GM11168 (cell line): ENCODE data around the gene KCNK17.
"Not testable (repeated sequence)": the region's sequence is repeated elsewhere in the genome, so short reads cannot be mapped to it uniquely, and the experiment has no call there.

Experiments used
- in situ Hi-C: fragments of 300-500 bp; cut with MboI; formaldehyde crosslinking; loops from one replicate; pipeline ENCODE4 v1.12.0; 2022; ENCODE audit warnings: low sequenced_read_pairs; ENCODE audit not compliant: unreplicated experiment

The KCNK17 gene

DNA sequence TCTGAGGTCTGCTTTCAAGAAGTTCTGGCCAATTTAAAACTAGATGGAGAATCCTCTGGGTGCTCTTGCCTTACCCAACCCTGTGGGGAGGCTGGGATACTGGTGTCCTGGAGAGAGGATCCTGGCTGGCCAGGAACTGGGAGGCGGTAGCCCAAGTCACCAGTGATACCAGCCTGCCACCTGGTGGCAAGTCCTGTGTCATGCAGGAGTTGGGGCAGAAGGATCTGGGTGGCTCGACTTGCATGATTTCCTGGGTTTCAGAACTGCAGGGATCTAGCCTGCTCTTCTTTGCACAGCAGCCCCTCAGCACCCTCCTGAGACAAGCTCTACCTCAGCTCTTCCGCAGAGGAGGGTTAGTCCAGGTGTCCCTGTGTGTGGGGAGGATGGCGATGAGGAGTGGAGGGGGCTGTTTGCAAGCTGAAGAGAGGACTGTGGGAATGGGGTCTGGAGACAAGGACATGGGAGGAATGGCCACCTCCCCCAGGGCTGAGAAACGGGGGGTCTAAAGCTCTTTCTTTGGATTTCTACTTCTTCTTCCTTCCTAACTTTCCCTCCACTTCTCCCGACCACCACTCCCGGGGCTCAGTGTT is 4.2 kb downstream of the KCNK17 start:
- in situ Hi-C loops: loop anchor here (10.0 kb wide), 1 partner anchor 315 kb away; no protein-coding TSS in a partner anchor

DNA sequence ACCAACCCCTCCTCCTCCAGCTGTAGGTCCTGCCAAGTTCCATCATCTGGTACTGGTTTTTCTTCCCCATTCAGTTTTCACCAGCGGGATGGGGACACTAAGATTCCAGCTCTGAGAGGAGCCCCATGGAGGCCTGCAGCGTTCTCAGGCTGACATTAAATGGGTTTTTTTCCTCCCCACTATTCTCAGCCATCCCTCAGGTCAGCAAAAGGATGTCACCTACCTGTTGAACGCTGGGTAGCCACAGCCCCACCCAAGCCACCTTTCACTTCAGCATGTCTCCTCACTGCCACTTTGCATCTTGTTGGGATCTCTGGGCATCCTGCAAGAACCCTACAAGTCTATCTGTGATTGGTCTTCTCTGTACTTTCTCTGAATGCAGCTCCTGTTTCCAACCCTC is 6.8 kb downstream of the KCNK17 start:
- in situ Hi-C loops: loop anchor here (10.0 kb wide), 1 partner anchor 313 kb away; no protein-coding TSS in a partner anchor

DNA sequence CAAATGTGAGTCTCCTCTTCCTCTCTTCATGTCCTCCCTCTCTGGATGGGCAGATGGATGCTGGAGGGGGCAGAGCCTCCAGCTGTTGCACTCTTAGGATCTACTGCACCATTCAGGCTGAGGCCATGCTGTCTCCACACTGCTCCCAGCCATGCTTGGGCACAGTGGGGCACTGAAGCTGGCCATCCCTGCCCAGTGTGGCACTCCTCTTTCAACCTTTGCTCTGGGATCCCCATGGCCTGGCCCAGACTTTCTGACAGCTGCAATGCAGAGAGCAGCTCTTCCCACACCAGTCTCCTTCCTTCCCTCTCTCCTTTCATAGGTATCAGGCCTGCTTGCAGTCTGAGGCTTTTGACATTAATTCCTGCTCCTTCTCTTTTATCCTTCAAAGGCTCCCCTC is 9.3 kb downstream of the KCNK17 start:
- in situ Hi-C loops: loop anchor here (5.0 to 10.0 kb wide), 2 partner anchors 138 to 310 kb away; no protein-coding TSS in a partner anchor

DNA sequence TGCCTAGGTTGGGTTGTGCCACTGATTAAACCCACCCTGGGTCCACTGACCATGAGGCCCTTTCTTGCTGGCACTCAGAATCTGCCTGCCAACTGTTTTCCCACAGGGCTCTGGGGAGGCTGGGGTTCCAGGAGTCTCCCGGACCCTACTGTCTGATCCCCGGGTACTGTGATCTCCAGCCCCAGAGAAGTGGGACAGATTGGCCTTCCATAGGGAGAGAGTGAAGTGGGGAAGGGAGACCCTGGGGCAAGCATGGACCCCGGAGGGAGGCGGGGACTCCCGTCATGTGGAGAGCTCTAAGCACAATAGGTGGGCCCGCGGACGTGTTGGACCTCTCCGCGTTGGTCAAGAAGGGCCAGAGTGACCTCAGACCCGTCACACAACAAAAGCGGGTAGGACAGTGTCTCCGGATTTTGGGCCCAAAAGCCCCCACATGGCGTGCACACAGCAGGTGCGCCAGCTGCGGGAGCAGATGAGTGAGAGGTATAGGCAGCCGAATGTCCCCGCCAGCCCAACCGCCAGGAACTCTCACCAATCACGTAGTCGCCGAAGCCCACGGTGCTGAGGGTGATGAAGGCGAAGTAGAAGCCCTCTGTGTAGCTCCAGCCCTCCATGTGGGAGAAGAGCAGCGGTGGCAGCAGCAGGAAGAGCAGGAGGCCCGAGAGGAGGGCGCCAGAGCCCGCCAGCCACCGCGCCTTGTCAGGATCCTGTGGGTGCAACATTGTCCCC is 10.6 kb downstream of the KCNK17 start:
- in situ Hi-C loops: loop anchor here (5.0 to 10.0 kb wide), 2 partner anchors 136 to 309 kb away; no protein-coding TSS in a partner anchor

GRCh38 chr6:39302669-39303424 is 11.4 kb downstream of the KCNK17 start:
- in situ Hi-C loops: loop anchor here (5.0 to 10.0 kb wide), 2 partner anchors 136 to 308 kb away; no protein-coding TSS in a partner anchor

DNA sequence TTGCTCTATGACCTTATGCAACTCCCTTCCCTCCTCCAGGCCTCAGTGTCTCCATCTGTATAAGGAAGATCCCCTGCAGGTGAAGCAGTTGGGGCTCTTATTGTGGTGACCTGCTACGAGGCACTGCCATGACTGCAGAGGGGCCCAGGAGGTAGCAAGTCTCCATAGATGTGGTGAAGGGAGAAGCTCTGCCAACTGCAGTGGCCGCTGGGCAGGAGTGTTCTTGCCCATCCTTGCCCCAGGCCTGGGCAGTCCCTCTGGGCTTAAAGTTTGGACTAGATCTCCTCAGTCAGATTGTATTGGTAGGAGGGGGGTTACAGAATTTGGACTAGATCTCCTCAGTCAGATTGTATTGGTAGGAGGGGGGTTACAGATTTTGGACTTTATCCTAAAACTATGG is 12.2 kb downstream of the KCNK17 start:
- in situ Hi-C loops: loop anchor here (5.0 to 10.0 kb wide), 2 partner anchors 135 to 307 kb away; no protein-coding TSS in a partner anchor

DNA sequence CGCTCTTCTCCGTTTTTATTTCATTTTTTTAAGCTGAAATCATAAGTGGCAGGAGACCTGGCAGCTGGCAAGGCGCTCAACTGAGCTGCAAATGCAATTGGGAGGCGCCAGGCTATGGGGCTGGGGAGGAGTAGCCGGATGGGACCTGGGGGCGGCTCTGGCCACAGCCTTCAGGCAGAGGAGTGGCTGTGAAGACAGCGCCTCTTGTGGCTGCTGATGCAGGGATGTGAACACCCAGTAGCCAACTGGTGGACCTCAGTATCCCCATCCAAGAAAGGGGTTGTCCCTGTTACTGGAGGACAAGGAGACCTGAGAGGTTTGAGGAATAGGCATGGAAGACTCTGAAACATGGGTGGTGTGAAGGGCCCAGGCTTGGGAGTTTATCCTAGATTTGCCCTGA is 12.6 kb downstream of the KCNK17 start:
- in situ Hi-C loops: loop anchor here (5.0 to 10.0 kb wide), 2 partner anchors 134 to 307 kb away; no protein-coding TSS in a partner anchor

GRCh38 chr6:39300739-39301138 is 13.5 kb downstream of the KCNK17 start:
- in situ Hi-C loops: loop anchor here (5.0 to 10.0 kb wide), 2 partner anchors 133 to 306 kb away; no protein-coding TSS in a partner anchor

DNA sequence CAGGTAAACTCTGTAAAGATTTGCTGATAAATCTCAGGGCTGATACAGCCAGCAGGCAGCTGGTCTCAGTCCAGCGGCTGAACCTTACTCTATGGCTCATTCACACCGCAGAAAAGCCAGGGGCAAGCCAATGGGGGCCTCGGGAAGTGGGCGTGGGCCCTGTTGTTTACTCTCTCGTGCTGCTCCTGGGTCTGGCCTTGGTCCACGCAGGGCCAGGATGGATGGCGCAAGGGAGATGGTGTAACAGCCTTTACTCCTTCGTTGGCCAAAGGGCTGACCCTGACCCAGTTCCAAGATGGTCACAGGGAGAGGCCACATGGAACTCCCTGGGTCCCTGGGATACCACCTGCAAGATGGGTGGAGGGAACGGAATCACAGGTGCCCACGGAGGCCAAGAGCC is 16.2 kb downstream of the KCNK17 start:
- in situ Hi-C loops: no loop called here

- in situ Hi-C loops: no loop called here
Measured at GRCh38 chr6:39296745-39297640, 17.2 kb downstream of the KCNK17 start.

- in situ Hi-C loops: no loop called here
Measured at GRCh38 chr6:39295611-39296011, 18.6 kb downstream of the KCNK17 start.

DNA sequence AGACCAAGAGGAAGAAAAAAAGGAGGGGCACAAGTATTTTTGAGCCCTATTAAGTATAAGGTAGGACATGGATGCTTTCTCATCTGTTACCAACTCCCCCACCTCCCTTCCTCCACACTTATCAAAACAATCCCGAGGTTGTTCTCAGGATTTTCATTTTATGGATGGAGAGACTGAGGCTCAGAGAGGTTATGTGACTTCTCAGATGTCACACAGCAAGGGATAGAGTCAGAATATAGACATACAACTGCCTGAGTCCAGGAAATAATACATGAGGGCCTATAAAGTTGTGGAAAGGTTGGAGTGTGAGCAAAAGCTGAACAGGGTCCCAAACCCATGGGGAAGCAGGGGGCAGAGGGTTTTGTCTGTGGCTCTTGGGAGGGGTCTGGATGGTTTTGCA is 19.3 kb downstream of the KCNK17 start:
- in situ Hi-C loops: no loop called here

DNA sequence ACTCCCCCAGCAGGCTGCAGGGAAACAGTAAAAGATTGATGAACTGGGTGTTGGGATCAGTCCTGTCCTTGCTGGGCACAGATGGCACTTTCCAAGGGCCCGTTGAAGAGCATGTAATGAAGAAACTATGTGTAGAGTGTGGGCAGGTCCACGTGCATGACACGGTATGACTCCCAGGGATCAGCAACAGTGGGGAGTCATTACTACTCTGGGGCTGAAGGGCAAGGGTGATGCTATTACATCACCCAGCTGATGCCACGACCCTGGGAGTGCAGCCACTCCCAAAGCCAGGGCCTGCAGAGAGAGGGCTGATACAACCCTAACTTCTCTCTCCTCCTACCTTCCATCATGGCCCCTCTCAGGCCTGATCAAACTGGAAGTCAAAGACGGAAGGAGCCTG is 20.1 kb downstream of the KCNK17 start:
- in situ Hi-C loops: no loop called here

DNA sequence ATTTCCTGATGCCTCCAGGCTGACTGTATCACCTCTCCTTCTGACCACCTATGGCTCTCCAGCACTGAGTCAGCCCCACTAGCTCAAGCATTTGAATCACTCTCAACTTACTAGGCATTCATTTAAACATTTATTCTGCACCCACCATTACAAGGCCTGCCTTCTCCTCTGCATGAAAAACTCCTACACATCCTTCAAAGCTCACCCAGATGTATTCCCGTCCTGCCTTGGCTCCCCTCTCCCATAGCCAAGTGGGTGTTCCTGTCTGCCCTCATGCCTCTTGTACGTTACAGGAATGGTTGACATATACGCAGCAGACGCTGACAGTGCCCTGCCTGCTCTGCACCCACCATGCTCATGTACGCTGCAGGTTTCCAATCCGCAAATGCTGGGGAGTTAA is 21.6 kb downstream of the KCNK17 start:
- in situ Hi-C loops: no loop called here

DNA sequence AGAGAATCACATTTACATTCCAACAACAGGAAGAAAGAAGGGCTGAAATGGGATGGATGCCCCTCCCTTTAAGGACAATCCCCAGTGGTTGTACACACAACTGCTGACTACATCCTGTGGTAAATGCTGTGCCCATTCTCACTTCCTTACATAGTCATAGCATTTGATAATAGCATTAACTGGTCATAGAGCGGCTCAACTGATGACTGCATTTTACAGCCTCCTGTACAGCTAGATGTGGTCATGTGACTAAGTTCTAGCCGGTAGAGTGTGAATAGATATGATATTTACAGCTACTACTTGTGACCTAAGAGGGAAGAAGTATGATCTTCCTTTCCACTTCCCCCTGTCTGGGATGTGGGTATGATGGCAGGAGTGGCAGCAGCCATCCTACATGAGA is 24.7 kb downstream of the KCNK17 start:
- in situ Hi-C loops: no loop called here

GRCh38 chr6:39287601-39288000 is 26.6 kb downstream of the KCNK17 start:
- in situ Hi-C loops: no loop called here

- in situ Hi-C loops: not testable (repeated sequence)
Measured at GRCh38 chr6:39286596-39286995, 27.6 kb downstream of the KCNK17 start.

GRCh38 chr6:39282774-39283173 is 31.4 kb downstream of the KCNK17 start:
- in situ Hi-C loops: no loop called here

- in situ Hi-C loops: no loop called here
Measured at GRCh38 chr6:39281312-39281980, 32.8 kb downstream of the KCNK17 start.
